HFF-Myc (cell line): Measurements from ENCODE around the gene PPP1CC.

Experiments
- DNase-seq: peaks from one replicate; pipeline ENCODE4 v3.0.0-alpha.2; 2011; ENCODE audit warnings: low read depth; ENCODE audit errors: extremely low read depth
- H3K4me3 ChIP-seq: replicated peaks from 2 replicates; pipeline ENCODE4 v1.5.1; 2011; ENCODE audit warnings: low read depth, mild to moderate bottlenecking, control low read depth, low read length
- CTCF ChIP-seq: IDR thresholded peaks from 2 replicates; pipeline ENCODE4 v1.5.1; 2012; ENCODE audit warnings: mild to moderate bottlenecking, low read depth, low read length, control low read depth; ENCODE audit errors: missing control alignments

Gene PPP1CC

GRCh38 chr12:110744601-110745264, 2.0 kb upstream of the PPP1CC start:
- no peak for TF ChIP-seq CTCF
- DNase-seq, result no peak
- no peak overlapping the region for H3K4me3 ChIP-seq

- TF ChIP-seq CTCF, result no peak
Observed at GRCh38 chr12:110744151-110744571, 1.5 kb upstream of the PPP1CC start.

GRCh38 chr12:110743571-110744093, 941 bp upstream of the PPP1CC start:
- peak overlapping the region; percentile 58 for H3K4me3 ChIP-seq
- DNase-seq, result no peak
- no peak for TF ChIP-seq CTCF

More at GRCh38 chr12:110744151-110744571, 1.5 kb upstream of the PPP1CC start:
- H3K4me3 ChIP-seq, result peak overlapping the region; percentile 58
- DNase-seq, result no peak

- TF ChIP-seq CTCF, result no peak
- DNase-seq, result no peak
- H3K4me3 ChIP-seq, result peak overlapping the region; percentile 58
Observed at GRCh38 chr12:110742096-110742717, 484 bp downstream of the PPP1CC start.

- TF ChIP-seq CTCF, result no peak
- no peak for DNase-seq
- H3K4me3 ChIP-seq, result peak overlapping the region; percentile 58
Observed at GRCh38 chr12:110741341-110742095, 1.2 kb downstream of the PPP1CC start.

- no peak for TF ChIP-seq CTCF
- no peak for DNase-seq
- H3K4me3 ChIP-seq, result peak overlapping the region; percentile 58
Observed at GRCh38 chr12:110739894-110740293, 2.8 kb downstream of the PPP1CC start.
